ENCODE measurements around the gene GDA.

The GDA gene

GRCh38 chr9:72150661-72151060 is 1.4 kb downstream of the GDA start:
- no peak for DNase-seq (ENCODE audit: low spot score)

DNA sequence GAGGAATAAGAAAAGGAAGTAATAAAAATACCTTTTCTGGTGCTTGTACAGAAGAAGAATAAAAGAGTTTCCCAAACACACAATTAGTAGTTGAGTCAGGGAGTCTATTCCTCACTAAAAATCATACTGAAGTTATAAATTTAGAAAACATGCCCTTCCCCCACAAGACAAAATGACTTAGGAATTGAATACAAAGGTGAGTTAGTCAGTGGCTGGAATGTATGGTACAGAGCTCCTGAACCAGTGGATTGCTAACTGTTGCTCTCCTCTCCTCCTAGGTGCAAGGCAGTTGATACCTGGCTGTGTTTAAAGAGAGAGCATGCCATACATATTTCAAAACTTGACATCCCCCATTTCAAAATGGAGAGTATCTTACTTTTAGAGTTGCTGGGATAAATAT is 1.9 kb downstream of the GDA start:
- no peak for DNase-seq (ENCODE audit: low spot score)

GRCh38 chr9:72154468-72155285 is 5.4 kb downstream of the GDA start:
- DNase-seq (ENCODE audit: low spot score) = no peak

GRCh38 chr9:72155301-72155700 is 6.1 kb downstream of the GDA start:
- DNase-seq (ENCODE audit: low spot score) = no peak

DNA sequence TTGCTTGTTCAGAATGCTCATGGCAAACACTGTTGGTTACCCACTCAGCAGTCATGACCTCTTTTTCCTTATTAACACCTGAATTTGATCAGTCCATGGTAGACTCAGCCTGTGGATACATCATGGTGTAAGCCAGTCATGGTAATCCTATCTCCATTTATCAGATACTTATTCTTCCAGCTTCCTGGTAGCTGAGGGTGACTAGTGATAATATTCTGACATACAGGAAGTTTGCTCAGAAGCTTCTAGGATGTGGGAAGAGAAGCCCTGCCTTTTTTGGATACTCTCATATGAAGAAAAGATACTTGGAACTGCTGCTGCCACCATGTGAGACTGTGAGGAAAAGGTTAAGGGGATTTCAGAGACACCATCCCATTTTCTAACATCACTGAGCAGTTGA is 7.3 kb downstream of the GDA start:
- no peak for DNase-seq (ENCODE audit: low spot score)

DNA sequence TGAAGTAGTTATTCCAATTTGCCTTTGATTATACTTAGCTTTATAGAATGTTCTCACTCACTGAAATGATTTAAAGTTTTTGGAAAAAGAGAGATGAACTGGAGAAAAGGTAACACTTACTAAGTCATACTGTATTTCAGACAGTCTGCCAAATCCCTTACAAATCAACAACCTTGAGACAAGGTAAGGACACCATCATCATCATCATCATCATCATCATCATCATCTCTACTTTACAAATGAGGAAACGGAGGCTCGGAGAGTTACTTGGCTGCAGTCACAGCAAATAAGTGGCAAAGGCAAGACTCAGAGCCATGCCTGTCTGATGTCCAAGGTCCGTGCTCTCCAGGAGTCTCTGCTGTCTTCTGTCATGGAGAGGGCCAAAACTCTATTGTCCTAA is 9.4 kb downstream of the GDA start:
- no peak for DNase-seq (ENCODE audit: low spot score)

DNA sequence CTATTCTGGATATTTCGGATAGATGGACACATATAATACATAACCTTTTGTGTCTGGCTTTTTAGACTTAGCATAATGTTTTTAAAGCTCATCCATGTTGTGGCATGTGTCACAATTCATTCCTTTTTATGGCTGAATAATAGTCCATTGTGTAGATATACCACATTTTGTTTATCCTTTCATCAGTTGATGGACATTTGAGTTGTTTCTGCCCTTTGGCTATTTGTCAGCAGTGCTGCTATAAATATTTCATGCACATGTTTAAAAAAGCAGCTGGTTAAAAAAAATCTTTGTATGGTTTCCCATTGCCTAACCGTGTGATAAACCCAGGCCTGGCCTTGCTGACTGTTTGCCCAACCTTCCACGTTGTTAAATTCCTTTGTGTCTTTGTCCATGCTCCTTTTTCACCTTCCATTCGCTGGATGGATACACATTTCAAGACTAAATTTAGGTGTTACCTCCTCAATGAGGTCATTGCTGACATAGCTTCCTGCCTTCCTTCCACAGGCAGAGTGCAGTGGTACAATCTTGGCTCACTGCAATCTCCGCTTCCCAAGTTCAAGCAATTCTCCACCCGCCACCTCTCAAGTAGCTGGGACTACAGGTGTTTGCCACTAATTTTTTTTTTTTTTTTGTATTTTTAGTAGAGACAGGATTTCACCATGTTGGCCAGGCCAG is 11.3 kb downstream of the GDA start:
- no peak for DNase-seq (ENCODE audit: low spot score)

GRCh38 chr9:72165326-72165725 is 16.1 kb downstream of the GDA start:
- DNase-seq (ENCODE audit: low spot score) = no peak

GRCh38 chr9:72165821-72166547 is 16.7 kb downstream of the GDA start:
- DNase-seq (ENCODE audit: low spot score) = no peak

DNA sequence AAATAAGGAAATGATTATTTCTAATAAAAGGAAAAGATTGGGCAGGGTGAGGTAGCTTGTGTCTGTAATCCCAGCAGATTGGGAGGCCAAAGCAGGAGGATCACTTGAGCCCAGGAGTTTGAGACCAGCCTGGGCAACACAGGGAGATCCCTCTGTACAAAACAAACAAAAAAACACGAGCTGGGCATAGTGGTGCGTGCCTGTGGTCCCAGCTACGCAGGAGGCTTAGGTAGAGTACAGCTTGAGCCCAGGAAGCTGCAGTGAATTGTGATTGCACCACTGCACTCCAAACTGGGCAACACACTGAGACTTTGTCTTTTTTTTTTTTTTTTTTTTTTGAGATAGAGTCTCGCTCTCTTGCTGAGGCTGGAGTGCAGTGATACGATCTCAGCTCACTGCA is 18.8 kb downstream of the GDA start:
- DNase-seq (ENCODE audit: low spot score) = no peak

- no peak for DNase-seq (ENCODE audit: low spot score)
These were observed 19.9 kb downstream of the GDA start for GRCh38 chr9:72169178-72169577.

- DNase-seq (ENCODE audit: low spot score) = no peak
These were observed 23.8 kb downstream of the GDA start for GRCh38 chr9:72173080-72173479.

- no peak for DNase-seq (ENCODE audit: low spot score)
These were observed 36.3 kb downstream of the GDA start for GRCh38 chr9:72185561-72185960.

- DNase-seq (ENCODE audit: low spot score) = no peak
These were observed 38.0 kb downstream of the GDA start for GRCh38 chr9:72187121-72187695.

- no peak for DNase-seq (ENCODE audit: low spot score)
These were observed 39.0 kb downstream of the GDA start for GRCh38 chr9:72188232-72188631.

- no peak for DNase-seq (ENCODE audit: low spot score)
These were observed 44.2 kb downstream of the GDA start for GRCh38 chr9:72193478-72193881.

DNA sequence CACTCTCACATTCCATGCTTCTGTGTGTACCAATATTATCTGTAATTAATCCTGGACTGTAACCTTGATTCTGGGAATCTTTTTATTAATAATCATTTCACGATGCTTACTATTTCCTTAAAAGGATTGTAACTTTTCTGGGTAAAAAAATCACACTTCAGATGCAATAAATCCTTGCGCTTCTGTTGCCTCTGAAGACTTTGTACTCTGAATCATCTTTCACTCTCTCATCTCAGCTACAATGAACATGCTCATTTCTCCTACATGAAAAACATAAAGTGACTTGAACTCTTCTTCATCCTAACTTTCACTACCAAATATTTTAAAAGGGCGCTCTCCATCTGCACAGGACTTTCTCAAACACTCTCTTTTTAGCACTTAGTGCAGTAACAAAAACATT is 50.0 kb downstream of the GDA start:
- no peak for DNase-seq (ENCODE audit: low spot score)

DNA sequence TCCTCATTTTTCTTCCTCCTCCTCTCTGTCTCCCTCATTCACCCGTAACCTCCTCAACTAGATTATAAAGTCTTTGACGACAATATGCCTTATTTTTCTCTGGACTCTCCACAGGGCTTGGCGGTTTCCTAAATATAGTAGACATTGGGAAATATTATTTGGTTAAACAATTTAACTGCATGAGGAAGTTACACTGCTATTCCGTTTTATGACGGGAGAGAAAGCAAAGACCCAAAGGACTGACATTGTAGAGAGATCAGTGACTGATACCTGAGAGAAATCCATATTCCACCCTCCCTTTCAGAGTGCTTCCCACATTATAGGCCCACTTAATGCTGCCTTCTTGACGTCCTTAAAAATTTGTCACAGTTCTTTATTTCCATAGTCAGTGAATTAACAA is 51.2 kb downstream of the GDA start:
- no peak for DNase-seq (ENCODE audit: low spot score)

- DNase-seq (ENCODE audit: low spot score) = no peak
These were observed 52.8 kb downstream of the GDA start for GRCh38 chr9:72202009-72202408.

DNA sequence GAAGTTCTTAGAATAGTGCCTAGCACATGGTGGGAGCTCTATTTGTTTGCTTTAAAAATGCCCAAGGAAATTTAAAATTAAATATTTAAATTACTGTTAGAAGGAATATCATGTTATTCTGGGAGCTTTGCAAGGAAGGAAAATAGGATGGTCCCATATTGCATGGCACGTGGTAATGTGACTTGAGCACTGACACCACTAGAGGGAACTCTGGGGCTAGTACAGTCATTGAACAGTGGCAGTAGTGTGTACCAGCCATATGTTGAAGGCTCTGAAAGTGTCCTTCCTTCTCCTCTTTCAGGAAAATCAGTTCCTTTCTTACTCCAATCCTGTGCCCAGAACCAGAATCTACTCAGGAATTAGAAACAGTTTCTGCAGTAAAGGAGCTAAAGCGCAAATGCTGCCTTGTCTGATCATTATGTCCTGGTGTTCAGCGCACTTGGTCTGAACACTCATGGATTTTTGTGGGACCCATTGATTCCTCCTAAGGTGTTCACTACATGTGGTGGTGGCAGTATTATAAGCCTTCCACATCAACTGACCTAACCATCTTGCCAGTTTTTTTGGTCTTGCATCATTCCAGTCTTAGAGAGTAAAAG is 54.1 kb downstream of the GDA start:
- DNase-seq (ENCODE audit: low spot score) = peak; percentile 37

GRCh38 chr9:72204062-72204461 is 54.8 kb downstream of the GDA start:
- DNase-seq (ENCODE audit: low spot score) = no peak

DNA sequence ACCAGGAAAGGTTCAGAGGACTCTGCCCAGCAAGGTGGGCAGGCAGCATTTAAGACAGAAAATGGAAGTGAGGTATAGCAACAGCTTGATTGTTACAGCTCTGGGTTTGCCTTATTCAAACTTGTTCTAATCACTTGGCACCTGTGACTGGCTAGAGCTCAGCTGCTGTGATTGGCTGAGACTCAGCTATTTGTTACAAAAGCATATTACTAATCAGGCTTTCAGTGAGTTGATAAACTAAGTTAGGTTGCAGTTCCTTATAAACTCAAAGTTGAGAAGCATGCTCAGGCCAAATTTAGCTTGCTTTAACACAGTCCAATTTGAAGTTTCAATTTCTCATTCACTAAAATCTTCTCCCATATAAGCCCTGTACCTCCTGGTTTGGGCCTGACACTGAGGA is 56.3 kb downstream of the GDA start:
- no peak for DNase-seq (ENCODE audit: low spot score)
